Epithelial cell of esophagus (primary cell): ENCODE results near the gene MAGT1.
"Not testable (repeated sequence)": the region's sequence is repeated elsewhere in the genome, so short reads cannot be mapped to it uniquely, and the experiment has no call there.

ENCODE experiments used
- DNase-seq: peaks from one replicate; pipeline ENCODE4 v3.0.0; 2010; ENCODE audit warnings: low read depth
- H3K4me3 ChIP-seq: 2 replicates; pipeline ENCODE4 v1.5.1; 2011; ENCODE audit warnings: mild to moderate bottlenecking, low read length, control low read depth
- CTCF ChIP-seq: IDR thresholded peaks from 2 replicates; pipeline ENCODE4 v1.5.1; 2011; ENCODE audit warnings: low read depth, mild to moderate bottlenecking, low read length, control low read depth, inconsistent platforms; ENCODE audit not compliant: insufficient read depth; ENCODE audit errors: missing control alignments

MAGT1 gene

GRCh38 chrX:77901506-77901905, 6.3 kb upstream of the MAGT1 start:
- H3K4me3 ChIP-seq: no peak overlapping the region
- no peak for DNase-seq
- TF ChIP-seq CTCF: no peak

GRCh38 chrX:77900688-77901087, 5.5 kb upstream of the MAGT1 start:
- peak overlapping the region; percentile 59 for H3K4me3 ChIP-seq
- TF ChIP-seq CTCF: no peak
- peak; percentile 29 for DNase-seq

- DNase-seq: peak; percentile 91
- peak within 1 kb of the TSS; percentile 59 for H3K4me3 ChIP-seq
- TF ChIP-seq CTCF: peak; percentile 54
These were observed 4.0 kb upstream of the MAGT1 start, which contains the start of gene COX7B for GRCh38 chrX:77899081-77899828. COX7B (plus strand) TSS chrX:77899468; CDS start chrX:77899554, 86 bp downstream.

GRCh38 chrX:77893713-77894112, 1.5 kb downstream of the MAGT1 start:
- DNase-seq: no peak
- peak overlapping the region; percentile 86 for H3K4me3 ChIP-seq
- no peak for TF ChIP-seq CTCF

- no peak overlapping the region for H3K4me3 ChIP-seq
- DNase-seq: no peak
- TF ChIP-seq CTCF: no peak
These were observed 2.3 kb downstream of the MAGT1 start for GRCh38 chrX:77892887-77893286.

- not testable (repeated sequence) for DNase-seq, H3K4me3 ChIP-seq
These were observed 13.8 kb downstream of the MAGT1 start for GRCh38 chrX:77881418-77881817.

GRCh38 chrX:77875372-77875771, 19.9 kb downstream of the MAGT1 start:
- DNase-seq: no peak
- TF ChIP-seq CTCF: no peak
- no peak overlapping the region for H3K4me3 ChIP-seq

- not testable (repeated sequence) for DNase-seq, H3K4me3 ChIP-seq
These were observed 63.7 kb downstream of the MAGT1 start for GRCh38 chrX:77831544-77831943.

- not testable (repeated sequence) for DNase-seq, H3K4me3 ChIP-seq
These were observed 73.2 kb downstream of the MAGT1 start for GRCh38 chrX:77821989-77822388.
